ENCODE measurements around the gene TMEFF1.

TMEFF1 gene

DNA sequence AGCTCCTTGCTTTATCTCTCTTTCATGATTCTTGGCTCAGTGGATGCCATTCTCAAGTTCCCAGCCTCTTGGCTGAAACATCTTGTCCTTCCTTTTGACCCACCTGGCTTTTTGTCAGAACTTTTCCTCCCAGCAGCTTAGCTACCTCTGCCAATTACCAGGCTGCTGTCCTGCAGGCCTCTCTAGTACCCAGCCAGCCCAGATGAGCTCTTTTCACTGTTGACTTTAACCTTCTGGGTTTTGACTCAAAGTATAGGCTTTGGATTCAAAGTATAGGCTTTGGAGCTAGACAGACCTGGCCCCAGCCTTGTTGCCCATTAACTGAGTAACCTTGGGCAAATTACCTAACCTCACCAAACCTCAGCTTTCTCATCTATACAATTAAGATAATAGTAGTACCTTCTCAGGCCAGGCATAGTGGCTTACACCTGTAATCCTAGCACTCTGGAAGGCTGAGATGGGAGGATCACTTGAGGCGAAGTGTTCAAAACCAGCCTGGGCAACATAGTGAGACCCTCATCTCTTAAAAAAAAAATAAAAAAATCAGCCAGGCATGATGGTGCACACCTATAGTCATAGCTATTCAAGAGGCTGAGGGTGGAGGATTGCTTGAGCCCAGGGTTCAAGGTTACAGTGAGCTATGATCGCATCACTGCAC, 6.6 kb upstream of the TMEFF1 start:
- H3K9ac ChIP-seq (ENCODE audit: low read depth, low read length), result no peak overlapping the region
- H3K9me3 ChIP-seq (ENCODE audit: control insufficient read depth, insufficient read depth, low read length), result no peaks in the 10 kb centered on the region
- H3K4me1 ChIP-seq (ENCODE audit: insufficient read depth, low read length), result peaks cover 7% of the 10 kb centered on the region; the same call in 1 of the 2 replicates
- H3K36me3 ChIP-seq (ENCODE audit: insufficient read depth, low read length), result no peaks in the 10 kb centered on the region

DNA sequence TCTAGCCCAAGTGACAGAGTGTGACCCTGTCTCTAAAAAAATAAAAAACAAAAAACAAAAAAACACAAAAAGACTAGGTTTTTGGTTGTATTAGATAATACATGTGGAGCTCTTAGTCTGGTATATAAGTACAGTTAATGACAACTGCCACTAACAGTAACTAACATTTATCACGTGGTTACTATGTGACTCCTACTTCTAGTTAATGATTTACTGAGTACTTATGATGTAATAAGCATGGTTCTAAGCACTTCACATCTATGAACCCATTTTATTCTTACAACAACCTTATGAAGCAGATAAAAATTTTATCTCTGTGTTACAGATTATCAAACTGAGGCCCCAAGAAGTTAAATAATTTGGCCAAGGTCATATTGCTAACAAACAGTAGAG, 6.1 kb upstream of the TMEFF1 start:
- Histone ChIP-seq H3K36me3 (ENCODE audit: insufficient read depth, low read length) (no peaks in the 10 kb centered on the region), H3K9me3 (ENCODE audit: control insufficient read depth, insufficient read depth, low read length) (no peaks in the 10 kb centered on the region), H3K4me1 (ENCODE audit: insufficient read depth, low read length) (peaks cover 7% of the 10 kb centered on the region; the same call in 1 of the 2 replicates), H3K9ac (ENCODE audit: low read depth, low read length) (no peak overlapping the region)

DNA sequence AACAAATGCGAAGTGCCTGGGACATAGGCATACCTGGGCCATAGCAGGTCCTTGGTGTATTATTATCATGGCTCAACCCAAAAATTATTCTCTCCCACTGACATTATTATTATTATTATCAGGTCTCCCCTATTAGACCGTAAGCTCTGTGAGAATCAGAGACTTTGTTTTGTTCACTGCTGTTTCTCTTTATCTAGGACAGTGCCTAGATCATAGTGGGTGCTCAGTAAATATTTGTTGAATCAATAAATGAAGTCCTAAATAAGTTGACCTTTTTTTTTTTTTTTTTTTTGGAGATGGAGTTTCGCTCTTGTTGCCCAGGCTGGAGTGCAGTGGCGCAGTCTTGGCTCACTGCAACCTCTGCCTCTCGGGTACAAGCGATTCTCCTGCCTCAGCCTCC, 4.9 kb upstream of the TMEFF1 start:
- H3K4me1 ChIP-seq (ENCODE audit: insufficient read depth, low read length), result no peaks in the 10 kb centered on the region
- no peaks in the 10 kb centered on the region for H3K9me3 ChIP-seq (ENCODE audit: control insufficient read depth, insufficient read depth, low read length)
- no peaks in the 10 kb centered on the region for H3K36me3 ChIP-seq (ENCODE audit: insufficient read depth, low read length)
- H3K9ac ChIP-seq (ENCODE audit: low read depth, low read length), result no peak overlapping the region

DNA sequence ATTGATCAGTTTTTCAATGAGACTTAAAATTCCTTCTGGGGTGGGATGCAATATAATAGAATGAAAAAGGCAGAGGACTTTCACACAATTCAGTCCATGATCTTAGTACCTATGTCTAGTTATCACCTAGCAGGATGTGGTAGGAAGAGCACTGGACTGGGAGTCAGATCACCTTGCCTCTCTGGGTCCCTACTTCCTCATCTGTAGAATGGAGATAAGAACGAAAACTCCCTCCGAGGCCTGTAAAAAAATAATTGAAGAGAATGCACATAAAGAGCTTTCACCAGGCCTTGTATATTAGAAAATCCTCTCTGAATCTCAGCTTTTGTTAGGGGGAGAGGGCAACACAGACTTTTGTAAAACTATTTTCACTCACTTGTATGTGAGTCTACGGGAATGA, 681 bp upstream of the TMEFF1 start:
- Histone ChIP-seq H3K4me1 (ENCODE audit: insufficient read depth, low read length) (no peaks in the 10 kb centered on the region), H3K9me3 (ENCODE audit: control insufficient read depth, insufficient read depth, low read length) (no peaks in the 10 kb centered on the region), H3K36me3 (ENCODE audit: insufficient read depth, low read length) (no peaks in the 10 kb centered on the region), H3K9ac (ENCODE audit: low read depth, low read length) (peak overlapping the region; percentile 63)

DNA sequence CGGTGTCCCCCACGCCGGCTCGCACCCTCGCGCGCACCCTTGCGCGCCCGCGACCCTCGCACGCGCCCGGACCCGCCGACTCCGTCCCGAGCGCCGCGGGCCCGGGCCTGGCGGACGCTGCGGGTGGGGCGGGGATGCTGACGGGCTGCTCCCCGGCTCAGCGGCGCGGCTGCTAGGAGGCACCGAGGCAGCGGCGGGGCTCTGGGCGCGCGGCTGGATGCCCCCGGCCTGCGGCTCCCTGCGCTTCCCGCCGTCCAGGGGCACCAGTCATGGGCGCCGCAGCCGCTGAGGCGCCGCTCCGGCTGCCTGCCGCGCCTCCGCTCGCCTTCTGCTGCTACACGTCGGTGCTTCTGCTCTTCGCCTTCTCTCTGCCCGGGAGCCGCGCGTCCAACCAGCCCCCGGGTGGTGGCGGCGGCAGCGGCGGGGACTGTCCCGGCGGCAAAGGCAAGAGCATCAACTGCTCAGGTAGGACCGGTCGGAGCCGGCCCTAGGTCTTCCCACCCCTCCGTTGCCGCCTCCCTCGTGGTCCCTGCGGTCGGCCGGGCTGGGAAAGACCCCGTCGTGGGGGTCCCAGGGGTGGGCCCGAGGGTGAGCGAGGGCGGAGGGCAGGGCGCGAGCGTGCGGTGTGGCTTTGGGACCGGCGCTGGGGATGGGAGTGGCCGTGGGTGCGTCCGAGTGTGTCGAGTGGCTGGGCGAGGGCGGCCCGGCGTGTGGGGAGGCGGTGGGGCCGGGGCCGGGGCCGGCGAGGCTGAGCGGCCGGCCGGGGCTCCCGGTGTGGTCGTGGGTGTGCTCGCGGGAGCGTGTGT, 530 bp downstream of the TMEFF1 start:
- Histone ChIP-seq H3K4me1 (ENCODE audit: insufficient read depth, low read length) (no peaks in the 10 kb centered on the region), H3K9me3 (ENCODE audit: control insufficient read depth, insufficient read depth, low read length) (no peaks in the 10 kb centered on the region), H3K9ac (ENCODE audit: low read depth, low read length) (peak overlapping the region; percentile 63), H3K36me3 (ENCODE audit: insufficient read depth, low read length) (no peaks in the 10 kb centered on the region)

DNA sequence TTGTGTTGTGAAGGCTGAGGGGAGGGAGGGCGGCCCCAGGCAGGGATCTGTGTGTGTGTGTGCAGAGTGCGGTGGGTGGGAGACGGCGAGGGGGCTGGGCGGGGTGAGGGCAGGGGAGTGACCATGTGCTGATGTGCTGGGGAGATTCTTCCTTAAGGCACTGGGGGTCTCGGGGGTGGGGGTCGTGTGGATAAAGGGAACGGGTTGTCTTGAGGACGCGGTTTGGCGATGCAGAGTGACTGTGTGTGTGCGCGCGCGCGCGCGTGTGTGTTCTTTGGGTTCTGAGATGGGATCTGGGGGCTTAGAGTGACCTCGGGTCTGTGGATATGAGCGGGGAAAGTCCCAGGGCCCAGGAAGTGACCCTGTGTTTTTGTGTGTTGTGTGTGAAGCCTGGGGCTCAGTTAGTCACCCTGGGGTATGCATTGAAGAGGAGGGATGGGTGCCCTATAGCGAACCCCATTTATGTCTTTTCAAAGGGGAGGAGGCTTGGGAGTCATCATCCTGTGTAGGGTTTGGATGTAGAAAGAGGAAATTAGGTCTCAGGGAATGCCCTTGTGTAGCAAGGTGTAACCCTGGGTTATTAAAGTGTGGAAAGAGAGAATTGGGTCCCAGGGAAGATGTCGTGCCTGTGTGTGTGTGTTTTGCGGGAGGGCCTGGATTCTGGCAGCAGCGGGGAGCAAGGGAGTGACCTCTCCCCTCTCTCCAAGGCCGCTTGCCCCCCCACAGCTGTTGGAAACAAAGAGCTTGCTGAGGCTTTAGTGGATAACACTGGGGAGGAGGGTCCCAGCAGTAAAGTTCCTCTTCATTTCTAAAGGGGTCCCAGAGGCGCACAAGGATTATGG, 1.4 kb downstream of the TMEFF1 start:
- Histone ChIP-seq H3K4me1 (ENCODE audit: insufficient read depth, low read length) (no peaks in the 10 kb centered on the region), H3K36me3 (ENCODE audit: insufficient read depth, low read length) (no peaks in the 10 kb centered on the region), H3K9me3 (ENCODE audit: control insufficient read depth, insufficient read depth, low read length) (no peaks in the 10 kb centered on the region), H3K9ac (ENCODE audit: low read depth, low read length) (peak overlapping the region; percentile 63)

DNA sequence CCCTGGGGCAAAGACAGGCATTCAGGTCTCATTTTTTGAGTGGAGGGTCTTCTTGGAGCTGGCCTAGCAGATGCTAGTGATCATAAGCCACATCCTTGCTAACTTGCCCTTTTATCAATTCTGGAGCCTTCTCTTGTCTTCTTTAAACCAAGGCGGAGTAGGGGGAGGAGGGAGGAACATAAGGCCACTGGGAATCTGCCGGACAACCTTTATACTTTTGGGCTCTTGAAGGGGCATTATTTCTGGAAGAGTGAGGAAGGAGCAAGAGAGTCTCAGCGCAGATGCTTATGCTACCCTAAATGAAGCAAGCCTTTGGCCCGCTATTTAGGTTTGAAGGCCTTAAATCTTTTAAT, 2.0 kb downstream of the TMEFF1 start:
- H3K9me3 ChIP-seq (ENCODE audit: control insufficient read depth, insufficient read depth, low read length), result no peaks in the 10 kb centered on the region
- H3K9ac ChIP-seq (ENCODE audit: low read depth, low read length), result peak overlapping the region; percentile 63
- no peaks in the 10 kb centered on the region for H3K36me3 ChIP-seq (ENCODE audit: insufficient read depth, low read length)
- H3K4me1 ChIP-seq (ENCODE audit: insufficient read depth, low read length), result no peaks in the 10 kb centered on the region

DNA sequence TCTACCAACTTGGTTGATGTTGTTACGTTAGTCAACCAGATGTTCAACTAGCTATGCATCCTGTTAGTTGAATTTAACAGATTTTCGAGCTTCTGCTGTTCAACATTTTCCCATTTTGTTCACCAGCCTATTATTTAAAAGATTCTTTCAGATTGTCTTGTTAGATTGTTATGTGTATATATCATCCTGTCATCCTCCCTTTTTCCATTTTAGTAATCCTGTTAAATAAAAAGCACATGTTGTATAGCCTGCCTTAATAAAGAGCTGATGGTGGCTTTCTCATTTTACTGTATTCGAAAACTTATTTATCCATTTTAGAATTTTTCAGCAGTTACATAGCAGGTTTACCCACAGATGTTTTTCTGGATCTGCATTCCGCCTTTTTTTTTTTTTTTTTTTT, 4.3 kb downstream of the TMEFF1 start:
- Histone ChIP-seq H3K9ac (ENCODE audit: low read depth, low read length) (no peak overlapping the region), H3K4me1 (ENCODE audit: insufficient read depth, low read length) (no peaks in the 10 kb centered on the region)

DNA sequence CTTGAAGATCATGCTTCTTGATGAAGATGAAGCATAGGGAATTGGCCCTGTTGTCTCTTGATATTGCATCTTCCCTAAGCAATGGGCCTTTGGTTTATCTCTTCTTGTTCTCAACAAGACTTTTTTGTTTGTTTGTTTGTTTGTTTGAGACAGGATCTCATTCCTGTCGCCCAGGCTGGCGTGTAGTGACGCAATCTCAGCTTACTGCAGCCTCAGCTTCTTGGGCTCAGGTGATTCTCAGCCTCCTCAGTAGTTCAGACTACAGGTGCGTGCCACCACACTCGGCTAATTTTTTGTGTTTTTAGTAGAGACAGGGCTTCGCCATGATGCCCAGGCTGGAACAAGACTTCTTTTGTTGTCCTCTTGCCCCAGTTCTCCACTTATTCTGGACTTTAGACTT, 5.2 kb downstream of the TMEFF1 start:
- H3K4me1 ChIP-seq (ENCODE audit: insufficient read depth, low read length), result 0 out of 2 replicates have a peak, but pooled peaks cover 2% of the 10 kb centered on the region
- H3K36me3 ChIP-seq (ENCODE audit: insufficient read depth, low read length), result no peaks in the 10 kb centered on the region
- no peak overlapping the region for H3K9ac ChIP-seq (ENCODE audit: low read depth, low read length)
- no peaks in the 10 kb centered on the region for H3K9me3 ChIP-seq (ENCODE audit: control insufficient read depth, insufficient read depth, low read length)

More for the DNA sequence above, 4.3 kb downstream of the TMEFF1 start:
- no peaks in the 10 kb centered on the region for H3K9me3 ChIP-seq (ENCODE audit: control insufficient read depth, insufficient read depth, low read length)
- no peaks in the 10 kb centered on the region for H3K36me3 ChIP-seq (ENCODE audit: insufficient read depth, low read length)

DNA sequence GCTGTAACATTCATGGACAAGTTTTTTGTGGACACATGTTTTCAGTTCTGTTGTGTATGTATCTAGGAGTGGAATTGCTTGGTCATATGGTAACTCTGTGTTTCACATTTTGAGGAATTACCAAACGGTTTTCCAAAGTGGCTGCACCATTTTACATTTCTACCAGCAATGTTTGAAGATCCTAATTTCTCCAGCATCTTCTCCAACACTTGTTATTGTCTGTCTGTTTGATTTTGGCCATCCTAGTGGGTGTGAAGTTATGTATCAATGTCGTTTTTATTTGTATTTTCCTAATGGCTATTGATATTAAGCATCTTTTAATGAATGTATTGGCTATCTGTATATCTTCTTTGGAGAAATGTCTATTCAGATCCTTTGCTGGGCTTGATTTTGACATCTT, 6.9 kb downstream of the TMEFF1 start:
- Histone ChIP-seq H3K9ac (ENCODE audit: low read depth, low read length) (no peak overlapping the region), H3K4me1 (ENCODE audit: insufficient read depth, low read length) (0 out of 2 replicates have a peak, but pooled peaks cover 2% of the 10 kb centered on the region), H3K36me3 (ENCODE audit: insufficient read depth, low read length) (no peaks in the 10 kb centered on the region), H3K9me3 (ENCODE audit: control insufficient read depth, insufficient read depth, low read length) (no peaks in the 10 kb centered on the region)

DNA sequence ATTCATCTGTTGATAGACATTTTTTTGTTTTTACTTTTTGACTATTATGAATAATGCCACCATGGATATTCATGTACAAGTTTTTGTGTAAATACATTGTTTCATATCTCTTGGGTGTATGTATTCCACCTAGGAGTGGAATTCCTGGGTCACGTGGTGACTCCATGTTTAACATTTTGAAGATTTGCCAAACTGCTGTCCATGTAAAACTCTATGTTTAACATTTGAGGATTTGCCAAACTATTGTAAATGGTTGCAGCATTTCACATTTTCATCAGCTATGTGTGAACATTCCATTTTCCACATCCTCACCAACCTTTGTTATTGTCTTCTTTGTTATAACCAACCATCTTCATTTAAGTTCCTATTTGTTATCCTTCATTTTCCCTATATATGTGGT, 12.2 kb downstream of the TMEFF1 start:
- Histone ChIP-seq H3K36me3 (ENCODE audit: insufficient read depth, low read length) (no peaks in the 10 kb centered on the region), H3K9me3 (ENCODE audit: control insufficient read depth, insufficient read depth, low read length) (no peaks in the 10 kb centered on the region), H3K9ac (ENCODE audit: low read depth, low read length) (no peak overlapping the region), H3K4me1 (ENCODE audit: insufficient read depth, low read length) (0 out of 2 replicates have a peak, but pooled peaks cover 2% of the 10 kb centered on the region)

DNA sequence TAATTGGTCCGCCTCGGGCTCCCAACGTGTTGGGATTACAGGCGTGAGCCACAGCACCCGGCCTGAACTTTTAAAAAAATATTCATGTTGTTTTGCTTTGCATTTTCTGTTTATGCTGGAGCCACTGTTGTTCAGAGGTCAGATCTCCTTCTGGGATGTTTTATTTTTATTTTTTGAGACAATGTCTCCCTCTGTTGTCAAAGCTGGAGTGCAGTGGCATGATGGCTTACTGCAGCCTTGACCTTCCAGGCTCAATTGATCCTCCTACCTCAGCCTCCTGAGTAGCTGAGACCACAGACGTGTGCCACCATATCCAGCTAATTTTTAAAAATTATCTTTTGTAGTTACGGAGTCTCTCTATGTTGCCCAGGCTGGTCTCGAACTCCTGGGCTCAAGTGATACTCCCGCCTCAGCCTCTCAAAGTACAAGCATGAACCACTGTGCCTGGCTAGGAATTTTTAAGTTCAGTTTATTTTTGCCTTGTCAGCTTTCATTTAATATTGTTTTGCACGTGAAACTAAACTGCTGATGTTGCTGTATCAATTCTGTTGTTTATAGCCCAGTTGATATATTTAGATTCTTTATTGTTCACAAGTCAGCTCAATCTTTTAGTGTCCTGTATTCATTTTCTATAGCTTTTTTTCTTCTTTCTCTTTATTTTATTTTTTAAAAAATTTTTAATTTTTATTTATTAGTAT, 13.7 kb downstream of the TMEFF1 start:
- H3K9ac ChIP-seq (ENCODE audit: low read depth, low read length), result no peak overlapping the region
- no peaks in the 10 kb centered on the region for H3K9me3 ChIP-seq (ENCODE audit: control insufficient read depth, insufficient read depth, low read length)
- 0 out of 2 replicates have a peak, but pooled peaks cover 2% of the 10 kb centered on the region for H3K4me1 ChIP-seq (ENCODE audit: insufficient read depth, low read length)
- H3K36me3 ChIP-seq (ENCODE audit: insufficient read depth, low read length), result no peaks in the 10 kb centered on the region

DNA sequence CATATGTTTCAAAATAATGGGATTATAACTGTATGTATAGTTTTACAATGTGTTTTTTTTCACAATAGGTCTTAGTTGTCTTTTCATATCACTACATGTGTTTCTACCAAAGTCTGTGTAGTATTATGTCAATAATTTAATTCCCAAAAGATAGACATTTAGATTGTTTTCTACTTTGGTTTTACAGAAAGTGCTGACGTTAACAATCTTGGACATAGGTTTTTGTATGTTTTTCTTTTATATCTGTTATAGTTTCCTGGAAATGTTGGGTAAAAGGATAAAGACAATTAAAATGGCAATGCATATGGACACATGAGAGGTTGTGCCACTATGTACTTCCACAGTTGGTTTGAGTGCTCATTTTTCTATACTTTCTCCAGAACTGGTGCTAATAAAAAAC, 15.2 kb downstream of the TMEFF1 start:
- H3K9me3 ChIP-seq (ENCODE audit: control insufficient read depth, insufficient read depth, low read length), result no peaks in the 10 kb centered on the region
- no peaks in the 10 kb centered on the region for H3K36me3 ChIP-seq (ENCODE audit: insufficient read depth, low read length)
- peaks cover 7% of the 10 kb centered on the region; the same call in 1 of the 2 replicates for H3K4me1 ChIP-seq (ENCODE audit: insufficient read depth, low read length)
- H3K9ac ChIP-seq (ENCODE audit: low read depth, low read length), result no peak overlapping the region

DNA sequence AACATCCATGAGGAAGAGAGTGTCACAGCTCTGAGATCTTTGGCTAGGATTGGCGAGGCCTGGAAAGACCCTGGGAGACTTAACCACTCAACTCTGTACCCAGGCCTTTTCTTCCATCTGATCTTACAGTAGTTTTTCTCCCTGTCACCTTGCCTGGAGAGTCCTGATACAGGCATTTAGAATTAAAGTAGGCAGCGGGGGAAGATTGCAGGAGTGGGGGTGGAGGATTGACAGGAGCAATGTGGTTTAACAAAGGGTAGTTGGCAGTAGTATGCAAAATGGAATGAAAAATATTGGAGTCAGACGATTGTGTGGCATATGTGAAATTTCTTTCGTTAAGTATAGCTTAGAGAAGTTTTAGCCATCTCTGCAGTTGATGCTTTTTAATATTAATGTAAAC, 16.9 kb downstream of the TMEFF1 start:
- no peaks in the 10 kb centered on the region for H3K9me3 ChIP-seq (ENCODE audit: control insufficient read depth, insufficient read depth, low read length)
- H3K36me3 ChIP-seq (ENCODE audit: insufficient read depth, low read length), result no peaks in the 10 kb centered on the region
- no peak overlapping the region for H3K9ac ChIP-seq (ENCODE audit: low read depth, low read length)
- peaks cover 10% of the 10 kb centered on the region; the same call in 1 of the 2 replicates for H3K4me1 ChIP-seq (ENCODE audit: insufficient read depth, low read length)
